ENCODE results near the gene MXRA7.

DNA sequence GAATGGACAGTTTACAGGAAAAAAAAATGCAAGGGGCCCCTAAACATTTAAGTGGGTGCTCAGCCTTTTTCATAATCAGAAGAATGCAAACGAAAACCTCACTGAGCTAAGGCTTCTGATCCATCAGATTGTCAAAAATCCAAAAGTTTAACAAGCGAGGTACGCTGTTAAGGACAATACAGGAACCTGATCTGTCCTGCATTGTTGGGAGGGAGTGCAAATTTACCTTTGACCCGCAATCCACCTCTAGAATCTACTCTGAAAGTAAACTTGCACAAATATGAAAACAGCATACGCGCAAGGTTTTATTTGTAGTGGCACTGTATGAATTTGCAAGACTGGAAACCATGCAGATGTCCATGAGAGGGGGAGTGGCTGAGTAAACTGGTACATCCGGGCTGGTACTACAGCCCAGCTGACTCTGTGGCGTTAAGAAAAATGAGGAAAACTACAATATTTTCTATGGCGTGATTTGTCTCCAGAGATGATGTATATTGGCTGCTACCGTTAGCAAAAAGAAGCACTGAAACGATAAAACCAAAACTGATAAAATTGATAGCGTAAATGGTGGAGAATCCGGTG lies 38.4 kb downstream of the MXRA7 start:
- TF ChIP-seq POLR2A (IDR thresholded peaks at IDR 0.05): no peak
- TF ChIP-seq, protein P1, sequence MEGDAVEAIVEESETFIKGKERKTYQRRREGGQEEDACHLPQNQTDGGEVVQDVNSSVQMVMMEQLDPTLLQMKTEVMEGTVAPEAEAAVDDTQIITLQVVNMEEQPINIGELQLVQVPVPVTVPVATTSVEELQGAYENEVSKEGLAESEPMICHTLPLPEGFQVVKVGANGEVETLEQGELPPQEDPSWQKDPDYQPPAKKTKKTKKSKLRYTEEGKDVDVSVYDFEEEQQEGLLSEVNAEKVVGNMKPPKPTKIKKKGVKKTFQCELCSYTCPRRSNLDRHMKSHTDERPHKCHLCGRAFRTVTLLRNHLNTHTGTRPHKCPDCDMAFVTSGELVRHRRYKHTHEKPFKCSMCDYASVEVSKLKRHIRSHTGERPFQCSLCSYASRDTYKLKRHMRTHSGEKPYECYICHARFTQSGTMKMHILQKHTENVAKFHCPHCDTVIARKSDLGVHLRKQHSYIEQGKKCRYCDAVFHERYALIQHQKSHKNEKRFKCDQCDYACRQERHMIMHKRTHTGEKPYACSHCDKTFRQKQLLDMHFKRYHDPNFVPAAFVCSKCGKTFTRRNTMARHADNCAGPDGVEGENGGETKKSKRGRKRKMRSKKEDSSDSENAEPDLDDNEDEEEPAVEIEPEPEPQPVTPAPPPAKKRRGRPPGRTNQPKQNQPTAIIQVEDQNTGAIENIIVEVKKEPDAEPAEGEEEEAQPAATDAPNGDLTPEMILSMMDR (IDR thresholded peaks at IDR 0.05): no peak
